Transverse colon (tissue), 4 donors: ENCODE data around the gene KMT2E.

Experiments
- CTCF ChIP-seq, 5 experiments: fragments of 200-600 bp in 3 of 5; fragments of 450-650 bp in 2 of 5; sonication (generic) in 3 of 5; IDR thresholded peaks; 1 replicate in 2 of 5; 2 replicates in 3 of 5; pipeline ENCODE4 v1.5.1; 2016 to 2017; ENCODE audit warnings: antibody characterized with exemption in 5 of 5, inconsistent platforms in 3 of 5, mild to moderate bottlenecking in 2 of 5, moderate library complexity in 1 of 5
- EP300 ChIP-seq: sonication (generic); formaldehyde crosslinking; IDR thresholded peaks from one replicate; pipeline ENCODE4 v1.6.1; 2017; ENCODE audit warnings: antibody characterized with exemption, low read depth
- POLR2AphosphoS5 ChIP-seq, 3 donors: sonication (generic); formaldehyde crosslinking; IDR thresholded peaks; one replicate each; pipeline ENCODE4 v1.6.1; 2016; ENCODE audit warnings: antibody characterized with exemption in 3 of 3

- TF ChIP-seq CTCF (IDR thresholded peaks at IDR 0.05) (no peak), POLR2AphosphoS5 (IDR thresholded peaks at IDR 0.05) (no peak), EP300 (no peak)
These were observed 3.4 kb upstream of the KMT2E start for GRCh38 chr7:105010504-105011130.
